DLD1 (cell line): ENCODE results near the gene BTG1.

Source experiments
- in situ Hi-C: cut with HindIII; loops from 2 replicates; pipeline ENCODE4 v1.10.0; 2017; ENCODE audit warnings: low sequenced_read_pairs

Gene BTG1, protein sequence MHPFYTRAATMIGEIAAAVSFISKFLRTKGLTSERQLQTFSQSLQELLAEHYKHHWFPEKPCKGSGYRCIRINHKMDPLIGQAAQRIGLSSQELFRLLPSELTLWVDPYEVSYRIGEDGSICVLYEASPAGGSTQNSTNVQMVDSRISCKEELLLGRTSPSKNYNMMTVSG

DNA sequence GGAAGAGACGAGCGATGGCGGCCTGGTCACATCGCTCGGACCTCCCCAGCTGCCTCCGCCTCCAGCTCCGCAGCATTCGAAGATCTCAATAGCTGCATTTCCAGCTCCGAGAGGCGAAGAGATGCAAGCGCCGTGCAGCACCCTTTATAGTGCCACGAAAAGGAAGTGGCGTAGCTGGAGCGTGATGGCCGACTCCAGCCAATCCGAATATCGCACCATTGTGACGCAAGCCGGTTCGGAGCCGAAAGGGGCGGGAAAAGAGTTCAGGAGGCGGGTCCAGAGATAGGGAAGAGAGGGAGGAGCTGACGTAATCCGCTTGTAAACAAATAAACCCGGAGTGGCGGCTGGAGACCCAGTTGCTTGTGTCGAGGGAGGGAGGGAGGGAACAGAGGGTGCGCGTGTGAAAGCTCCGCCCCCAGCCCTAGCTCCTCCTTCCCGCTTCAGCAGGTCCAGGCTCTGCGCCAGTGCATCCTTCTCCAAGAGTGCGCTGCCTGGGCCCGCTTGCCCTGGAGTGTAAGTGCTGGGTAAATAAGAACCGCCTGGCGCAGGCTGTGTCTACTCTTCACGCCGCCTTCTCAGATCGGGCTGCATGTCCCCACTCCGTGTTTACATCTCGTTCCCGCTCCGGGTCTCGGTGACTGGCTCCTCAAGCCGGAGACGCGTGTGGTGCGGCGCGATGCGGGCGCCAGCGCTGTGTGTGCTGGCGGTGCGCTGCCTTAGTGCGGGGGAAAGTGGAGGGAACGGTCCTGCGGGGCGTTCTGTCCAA lies at the start of gene BTG1:
Gene BTG1 (minus strand): TSS at position 116 of the 766 bp plus-strand sequence. CDS start 311 bp downstream, outside the sequence.
- in situ Hi-C loops: no loop called here

DNA sequence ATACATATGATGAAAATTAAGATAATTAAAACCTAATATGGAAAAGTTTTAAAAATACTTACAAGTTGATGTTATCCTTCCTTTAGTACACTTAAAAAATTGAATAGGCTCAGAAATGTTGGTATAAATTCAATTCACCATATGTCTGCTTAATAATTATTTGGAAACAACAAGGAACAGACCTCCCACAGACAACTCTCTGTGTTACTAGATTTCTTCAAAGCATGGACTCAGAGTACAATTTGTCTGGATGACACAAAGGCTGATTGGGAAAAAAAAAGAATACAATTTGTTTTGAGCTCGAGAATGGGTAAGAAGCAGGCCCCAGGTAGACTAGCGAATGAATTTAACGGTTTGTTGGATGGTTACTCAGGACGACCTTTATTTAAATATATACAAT lies 48.9 kb upstream of the BTG1 start:
- in situ Hi-C loops: no loop called here

DNA sequence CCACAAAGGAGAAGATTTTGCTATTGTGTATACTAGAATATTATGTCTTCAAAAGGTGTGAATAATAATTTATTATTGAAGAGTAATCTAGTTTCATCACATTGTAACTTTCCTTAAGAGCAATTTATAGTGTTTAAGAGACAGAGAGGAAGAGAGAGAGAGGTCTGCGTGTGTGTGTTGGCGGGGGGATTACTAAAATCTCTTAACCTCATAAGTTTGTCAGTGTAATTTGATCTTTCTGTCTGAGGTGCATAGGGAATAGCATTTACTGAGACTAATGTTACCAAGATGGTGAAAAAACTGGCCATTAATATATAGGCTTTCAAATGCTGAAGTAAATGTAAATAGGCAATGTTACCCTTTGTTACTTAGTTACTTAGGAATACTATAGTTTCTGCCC lies 48.2 kb upstream of the BTG1 start:
- in situ Hi-C loops: no loop called here

DNA sequence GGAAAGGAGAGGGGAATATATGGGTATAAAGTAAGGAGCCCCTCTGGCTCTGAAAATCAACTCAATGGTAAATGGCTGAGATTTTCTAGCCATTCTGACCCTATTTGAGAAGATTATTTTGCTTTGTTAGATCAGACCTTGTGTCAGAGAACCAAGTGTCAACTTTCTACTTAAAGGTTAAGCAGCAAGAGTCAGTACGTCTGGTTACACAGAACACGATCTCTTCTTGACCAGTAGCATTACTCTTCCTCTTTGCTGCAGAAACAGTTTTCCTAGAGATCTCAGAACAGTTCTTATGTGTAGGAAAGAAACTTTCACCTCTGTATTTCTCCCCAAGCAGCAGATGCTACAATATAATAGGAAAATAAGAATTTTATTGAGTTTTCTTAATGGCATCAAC lies 47.4 kb upstream of the BTG1 start:
- in situ Hi-C loops: no loop called here

DNA sequence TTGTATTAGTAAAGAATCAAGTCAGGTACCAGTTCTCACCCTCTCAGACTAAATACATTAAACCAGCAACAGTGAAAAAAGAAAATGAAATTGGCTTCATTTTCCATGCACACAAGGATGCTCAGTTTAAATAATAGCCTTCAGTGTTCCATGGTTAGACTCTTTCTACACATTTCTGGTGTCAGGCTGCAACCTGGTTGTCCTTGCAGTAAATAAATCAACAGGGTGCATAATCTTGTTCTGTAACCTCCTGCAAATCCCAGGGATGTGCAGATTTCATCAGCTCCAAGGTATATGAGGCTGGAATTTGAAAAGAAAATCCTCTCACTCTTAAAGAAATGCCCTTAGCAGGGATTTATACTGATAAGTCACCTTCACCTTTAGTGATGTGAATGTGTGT lies 46.7 kb upstream of the BTG1 start:
- in situ Hi-C loops: no loop called here

DNA sequence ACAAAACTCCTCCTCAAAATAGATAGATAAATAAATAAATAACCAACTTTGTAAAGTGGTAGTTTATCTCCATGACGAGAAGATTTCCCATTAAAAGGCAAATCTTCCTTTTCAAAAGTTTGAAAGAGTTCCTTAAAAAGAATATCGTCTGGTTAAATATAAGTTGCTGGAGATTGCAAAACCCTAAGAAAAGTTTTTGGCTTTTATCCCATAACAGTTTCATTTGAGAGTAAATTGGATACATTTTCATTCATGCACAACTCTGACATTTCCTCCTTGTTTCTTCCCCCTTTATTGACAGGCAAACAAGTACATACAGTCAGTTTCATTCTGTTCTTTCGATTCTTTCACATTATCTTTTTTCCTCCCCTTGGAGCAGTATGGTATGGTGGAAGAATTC lies 45.4 kb upstream of the BTG1 start:
- in situ Hi-C loops: no loop called here

DNA sequence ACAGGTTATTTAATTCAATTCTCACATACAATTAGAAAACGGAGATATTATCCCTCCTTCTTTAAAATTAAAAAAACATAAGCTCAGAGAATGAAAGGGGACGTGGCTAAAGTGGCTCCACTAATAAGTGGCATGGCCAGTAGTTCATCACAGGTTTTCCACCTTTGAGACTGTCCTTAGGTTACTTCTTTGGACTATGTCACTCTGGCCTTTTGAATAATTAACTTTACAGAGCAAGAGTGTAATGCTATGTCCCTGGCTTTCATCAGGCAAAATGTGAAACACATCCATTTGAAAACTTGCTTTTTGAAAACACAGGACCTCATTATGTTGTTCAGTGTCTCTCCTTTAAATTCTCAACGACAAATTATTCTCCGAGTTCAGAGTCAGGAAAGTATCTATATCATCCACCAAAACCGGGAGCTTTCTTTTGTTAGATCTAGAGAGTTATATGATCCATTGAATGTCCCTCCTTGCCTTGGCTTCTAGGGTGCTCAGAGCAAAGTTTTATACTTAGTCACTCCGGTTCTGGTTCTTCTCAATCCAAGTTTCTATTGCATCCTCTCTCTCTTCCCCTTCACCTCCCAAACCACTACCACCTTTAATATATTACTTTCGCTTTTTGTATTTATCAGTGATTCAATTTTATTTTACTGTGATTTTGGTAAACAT lies 43.0 kb upstream of the BTG1 start:
- in situ Hi-C loops: no loop called here

DNA sequence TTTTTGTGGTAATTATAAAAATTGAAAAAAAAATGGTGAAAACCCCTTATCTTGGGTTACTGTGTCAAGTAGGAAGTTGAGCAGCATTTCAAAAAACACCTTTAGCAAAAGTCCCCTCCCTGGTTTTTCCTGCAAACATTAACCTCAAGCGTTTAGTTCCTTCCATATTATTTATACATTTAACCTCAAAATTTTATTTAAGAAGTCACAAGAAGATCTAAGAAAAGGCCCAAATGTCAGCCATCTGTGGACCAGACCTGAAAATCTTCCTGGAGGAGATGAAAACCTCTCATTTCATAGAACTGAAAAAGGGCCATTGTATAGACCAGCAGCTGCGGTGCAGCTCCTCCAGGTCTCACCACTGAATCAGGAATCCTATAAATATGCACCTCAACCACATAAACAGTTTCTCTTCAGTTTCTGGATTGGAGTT lies 40.4 kb upstream of the BTG1 start:
- in situ Hi-C loops: no loop called here

DNA sequence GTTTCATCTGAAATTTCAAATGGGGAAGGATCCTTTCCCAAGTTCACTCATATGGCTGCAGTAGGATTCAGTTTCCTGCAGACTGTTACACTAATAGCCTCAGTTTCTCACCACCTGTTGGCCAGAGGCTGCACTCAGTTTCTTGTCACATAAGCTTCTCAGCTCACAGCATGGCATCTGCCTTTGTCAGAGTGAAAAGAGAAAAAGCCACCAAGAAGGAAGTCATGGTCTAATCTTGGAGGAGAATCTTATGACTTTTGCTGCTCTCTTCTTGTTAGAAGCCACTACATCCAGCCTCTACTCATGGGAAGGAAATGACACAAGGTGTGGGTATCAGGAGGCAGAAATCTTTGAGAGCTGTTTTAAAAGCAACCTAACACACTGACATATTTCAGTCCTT lies 39.4 kb upstream of the BTG1 start:
- in situ Hi-C loops: no loop called here

DNA sequence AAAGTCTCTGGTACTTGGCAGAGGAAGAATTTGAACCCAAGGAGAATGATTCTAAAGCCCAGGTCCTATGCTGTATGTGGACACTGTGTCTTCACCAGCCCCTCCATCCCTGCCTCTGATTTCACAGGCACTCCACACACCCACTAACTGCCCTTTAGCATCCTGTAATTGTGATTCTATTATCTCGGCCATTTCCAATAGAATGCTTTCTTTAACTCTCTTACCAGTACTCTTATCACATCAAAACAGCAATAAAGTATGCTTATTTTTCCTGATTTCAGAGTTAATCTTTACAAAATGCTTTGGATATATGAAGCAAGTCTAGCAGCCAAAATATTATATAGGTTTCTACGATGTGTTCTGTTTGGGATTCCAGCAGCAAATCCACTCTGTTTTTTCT lies 37.9 kb upstream of the BTG1 start:
- in situ Hi-C loops: no loop called here

DNA sequence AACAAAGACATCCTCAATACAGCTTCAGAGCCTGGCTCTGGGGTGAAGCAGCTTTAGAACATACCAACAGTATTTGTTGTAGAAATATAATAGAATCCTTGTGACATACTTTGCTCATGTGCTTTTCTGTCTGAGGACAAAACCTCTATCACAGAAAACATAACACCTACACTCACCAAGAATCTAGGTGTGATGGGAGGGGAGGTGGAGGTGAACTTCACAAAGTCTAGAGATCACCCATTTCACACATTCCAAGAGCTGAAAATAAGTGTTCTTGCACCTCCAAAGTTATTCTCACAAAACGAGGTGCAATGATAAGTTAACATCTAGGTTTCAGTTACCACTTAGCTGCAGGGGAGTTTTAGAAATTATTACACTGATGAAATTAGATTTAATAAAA lies 32.7 kb upstream of the BTG1 start:
- in situ Hi-C loops: no loop called here

DNA sequence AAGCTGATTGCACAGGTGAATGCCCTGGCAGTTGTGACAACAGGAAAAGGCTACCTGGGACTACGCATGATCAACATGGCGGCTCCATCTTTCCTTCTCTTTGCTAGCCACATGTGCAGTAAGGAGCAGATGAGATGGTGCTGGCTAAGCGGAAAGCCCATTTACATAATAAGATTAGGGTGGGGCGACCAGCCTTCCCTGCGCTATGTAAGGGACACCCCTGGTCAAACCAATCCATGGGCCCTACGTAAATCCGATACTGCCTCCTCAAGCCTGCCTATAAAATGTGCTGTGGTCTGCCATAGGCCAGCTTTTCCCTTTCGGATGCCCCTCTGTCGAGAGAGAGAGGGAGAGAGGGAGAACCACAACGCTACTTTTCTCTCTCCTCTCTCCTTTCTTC lies 31.0 kb upstream of the BTG1 start:
- in situ Hi-C loops: no loop called here

DNA sequence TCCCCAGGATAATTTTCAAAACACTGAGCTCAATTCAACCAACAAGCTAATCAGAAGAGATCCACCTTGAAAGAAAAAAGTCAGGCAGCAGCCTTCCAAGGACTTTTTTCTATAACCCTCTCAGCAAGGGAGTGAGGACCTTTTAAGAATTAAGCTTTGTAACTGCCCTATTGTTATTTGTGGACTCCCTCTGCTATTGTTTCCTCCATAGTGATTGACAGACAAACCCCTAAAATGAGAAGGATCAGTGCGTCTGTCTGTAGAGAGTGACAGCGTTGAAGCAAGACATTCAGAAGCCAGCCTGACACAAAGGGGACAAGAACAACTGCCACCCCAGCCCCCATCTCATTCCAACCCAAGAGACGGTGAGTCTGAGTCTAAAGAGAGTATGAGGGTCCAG lies 30.3 kb upstream of the BTG1 start:
- in situ Hi-C loops: no loop called here

DNA sequence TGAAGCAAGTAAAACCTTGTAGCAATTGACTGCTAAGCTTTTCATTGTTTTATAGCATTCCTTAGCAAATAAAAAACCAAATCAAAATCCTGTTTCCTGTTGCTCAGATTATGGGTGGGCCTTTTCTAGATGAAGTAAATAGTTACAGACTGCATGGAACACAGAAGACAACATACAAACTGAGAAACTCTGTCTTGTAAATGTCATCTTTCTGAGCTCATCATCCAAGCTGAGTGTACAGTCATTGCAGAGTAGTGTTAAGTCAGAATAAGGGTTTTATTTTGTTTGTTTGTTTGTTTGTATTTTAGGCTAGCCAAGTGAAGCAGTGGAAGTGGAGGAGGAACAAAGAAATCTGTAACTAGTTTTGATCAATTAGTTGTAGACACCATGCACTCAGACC lies 24.4 kb upstream of the BTG1 start:
- in situ Hi-C loops: no loop called here

DNA sequence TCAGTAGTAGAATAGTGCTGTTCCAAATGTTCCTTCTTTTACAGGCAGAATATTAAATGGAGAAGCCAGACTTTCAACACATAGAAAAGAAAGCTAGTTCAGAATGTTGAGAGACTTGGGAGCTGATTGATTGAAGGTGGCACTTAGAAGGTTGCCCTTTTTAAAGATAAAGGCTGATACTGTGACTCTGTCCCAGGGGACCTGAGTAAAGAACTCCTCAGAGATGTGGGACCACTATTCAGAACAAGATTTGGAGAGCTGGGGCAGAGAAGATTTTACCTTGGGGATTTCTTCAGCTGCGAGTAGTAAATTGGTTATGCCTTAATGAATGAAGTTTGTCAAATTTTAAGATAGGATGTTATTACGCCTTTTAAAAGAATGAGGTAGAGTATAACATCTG lies 21.4 kb upstream of the BTG1 start:
- in situ Hi-C loops: no loop called here

DNA sequence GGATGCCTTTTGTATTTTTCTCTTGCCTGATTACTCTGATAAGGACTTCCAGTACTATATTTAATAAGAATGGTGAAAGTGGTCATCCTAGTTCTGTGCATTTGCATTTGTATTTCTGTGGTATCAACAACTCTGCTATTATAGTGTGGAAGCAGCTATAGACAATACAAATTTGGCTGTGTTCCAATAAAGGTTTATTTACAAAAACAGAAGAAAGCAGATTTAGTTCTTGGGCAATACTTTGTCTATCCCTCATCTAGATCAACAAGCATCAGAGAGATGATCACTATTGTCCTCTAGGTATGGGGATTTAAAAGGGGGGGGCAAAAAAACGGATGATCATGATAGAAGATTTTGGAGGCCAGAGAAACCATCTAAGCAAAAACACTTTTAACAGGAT lies 19.1 kb upstream of the BTG1 start:
- in situ Hi-C loops: no loop called here

DNA sequence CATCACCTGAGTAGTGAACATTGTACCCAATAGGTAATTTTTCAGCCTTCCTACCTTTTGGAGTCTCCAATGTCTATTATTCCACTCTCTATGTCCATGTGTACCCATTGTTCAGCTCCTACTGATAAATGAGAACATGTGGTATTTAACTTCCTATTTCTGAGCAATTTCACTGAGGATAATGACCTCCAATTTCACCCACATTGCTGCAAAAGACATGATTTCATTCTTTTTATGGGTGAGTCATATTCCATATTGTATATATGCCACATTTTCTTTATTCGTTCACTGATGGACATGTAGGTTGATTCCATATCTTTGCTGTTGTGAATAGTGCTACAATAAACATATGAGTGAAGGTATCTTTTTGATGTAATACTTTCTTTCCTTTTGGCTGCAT lies 16.4 kb upstream of the BTG1 start:
- in situ Hi-C loops: no loop called here

DNA sequence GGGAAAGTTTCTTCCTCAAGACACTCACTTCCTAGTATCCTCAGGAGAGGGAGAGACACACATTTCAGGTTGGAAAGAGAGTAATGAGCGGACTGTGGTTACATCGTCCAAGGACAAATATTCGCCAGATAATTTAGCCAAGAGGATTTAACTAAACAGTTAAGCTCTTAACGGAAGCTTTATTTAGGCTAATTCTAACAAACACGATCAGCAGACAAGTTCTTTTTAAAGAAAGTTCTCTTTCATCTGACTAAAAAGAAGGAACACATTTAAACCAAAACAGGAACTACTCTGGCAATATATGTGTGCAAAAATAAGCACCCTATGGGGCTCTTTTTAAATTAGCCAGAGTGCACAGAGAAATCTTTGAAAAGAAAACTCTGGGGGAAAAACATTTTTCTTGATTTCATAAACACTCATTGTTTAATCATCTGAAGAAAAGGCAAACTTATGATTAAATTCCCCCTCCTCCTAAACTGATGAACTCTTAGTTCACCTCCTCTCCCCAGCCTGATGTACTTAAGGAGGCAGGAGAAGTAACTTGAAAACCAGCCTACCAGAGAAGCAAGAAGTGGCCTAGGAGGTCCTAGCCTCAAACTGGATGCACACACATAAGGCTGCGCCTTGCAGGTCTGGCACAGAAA lies 13.3 kb upstream of the BTG1 start:
- in situ Hi-C loops: no loop called here

DNA sequence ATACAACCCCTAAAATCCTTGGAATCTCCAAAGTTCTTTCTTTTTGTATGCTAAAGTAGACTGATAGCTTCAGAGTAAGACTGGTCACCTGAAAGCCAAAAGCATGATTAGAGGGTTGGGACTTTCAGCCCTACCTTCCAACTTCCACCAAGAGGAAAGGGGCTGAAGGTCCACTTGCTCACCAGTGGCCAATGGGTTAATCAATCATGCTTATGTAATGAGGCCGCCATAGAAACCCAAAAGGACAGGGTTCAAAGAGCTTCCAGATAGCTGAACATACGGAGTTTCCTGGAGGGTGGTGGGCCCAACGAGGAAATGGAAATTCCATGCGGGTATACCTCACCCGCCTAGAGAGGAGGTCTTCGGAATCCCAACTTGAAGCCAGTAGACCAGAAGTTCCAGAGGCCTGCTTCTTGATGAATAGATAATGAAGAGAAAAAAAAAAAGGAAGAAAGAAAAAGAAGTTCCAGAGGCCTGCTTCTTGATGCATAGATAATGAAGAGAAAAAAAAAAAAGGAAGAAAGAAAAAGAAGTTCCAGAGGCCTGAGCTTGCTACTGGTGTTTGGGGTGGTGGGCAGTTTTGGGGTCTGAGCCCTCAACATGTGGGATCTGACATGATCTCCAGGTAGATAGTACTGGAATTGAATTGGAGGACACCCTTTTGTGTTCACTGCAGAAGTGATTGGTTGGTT lies 11.2 kb upstream of the BTG1 start:
- in situ Hi-C loops: no loop called here

DNA sequence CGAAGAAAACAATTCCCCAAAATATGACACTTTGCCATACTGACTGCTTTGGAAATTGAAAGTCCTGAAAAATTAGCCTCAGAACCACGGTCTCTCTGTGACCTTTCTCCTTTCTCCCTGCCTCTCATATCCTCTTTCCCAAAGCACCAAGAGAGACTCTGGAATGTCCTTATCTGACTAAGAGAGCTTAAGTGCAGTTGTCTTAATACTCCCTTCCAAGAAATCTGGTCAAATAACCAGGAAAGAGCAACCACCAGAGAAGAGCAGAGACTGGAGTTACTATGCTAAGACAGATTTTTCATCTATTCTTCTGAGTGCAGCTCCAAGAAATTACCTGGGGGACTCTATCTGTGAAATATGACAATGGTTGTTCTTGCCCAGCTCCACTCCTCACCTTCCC lies 10.5 kb upstream of the BTG1 start:
- in situ Hi-C loops: no loop called here

DNA sequence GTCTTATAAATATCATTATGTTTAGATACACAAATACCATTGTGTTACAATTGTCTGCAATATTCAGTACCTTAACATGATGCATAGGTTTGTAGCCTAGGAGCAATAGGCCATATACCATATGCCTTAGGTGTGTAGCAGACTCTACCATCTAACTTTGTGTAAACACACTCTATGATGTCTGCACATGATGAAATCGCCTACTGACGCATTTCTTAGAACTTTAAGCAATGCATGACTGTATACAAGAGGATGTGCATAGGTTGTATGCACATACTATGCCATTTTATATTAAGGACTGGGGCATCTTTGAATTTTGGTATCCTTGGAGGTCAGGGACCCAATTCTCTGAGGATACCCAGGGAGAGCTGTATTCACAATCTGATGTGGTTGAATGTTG lies 10.1 kb upstream of the BTG1 start:
- in situ Hi-C loops: no loop called here
